ENCODE results near the gene USP31. TPM values are rescaled to one million over a fixed set of nuclear protein-coding genes. Genes with fewer than 3 reads are reported as not detected.

USP31 gene
- total RNA-seq, 1 experiment from 2014 or later: 16.1 TPM

- no peak overlapping the region for H2BK5ac ChIP-seq (ENCODE audit: insufficient read length, low read length)
- Mint-ChIP-seq H3K4me3 (no peak overlapping the region), H3K4me1 (peaks cover 2 to 5% of the 10 kb centered on the region in 2 experiments; a peak in 2 of 4 replicates), H3K36me3 (ENCODE audit: insufficient read depth in 1 of 3, low read depth in 3 of 3) (no peaks in the 10 kb centered on the region), H3K9me3 (peaks cover 0 to 3% of the 10 kb centered on the region in 2 experiments; a peak in 1 of 5 replicates), H3K27me3 (ENCODE audit: low read depth) (peaks cover 5% of the 10 kb centered on the region; the same call in 1 of the 2 replicates), H3K27ac (no peak overlapping the region; a peak in 1 of 7 replicates)
- no peaks in the 10 kb centered on the region for H3K9me3 ChIP-seq (ENCODE audit: control insufficient read depth, low read depth, low read length)
- H3K14ac ChIP-seq (ENCODE audit: insufficient read depth, low read length): no peak overlapping the region
- no peak overlapping the region for H3K4ac ChIP-seq (ENCODE audit: low read depth, low read length)
- H3T11ph ChIP-seq (ENCODE audit: low read length): no peak overlapping the region
- H3K27ac ChIP-seq (ENCODE audit: insufficient read length, low read depth, low read length): no peak overlapping the region
- DNase-seq: no peak
- H3K23ac ChIP-seq (ENCODE audit: insufficient read length, low read depth, low read length): no peak overlapping the region
- no peak overlapping the region for H4K5ac ChIP-seq (ENCODE audit: insufficient read length, low read depth, low read length)
- H2BK12ac ChIP-seq (ENCODE audit: insufficient read length, low read depth, low read length): no peak overlapping the region
- H4K91ac ChIP-seq (ENCODE audit: insufficient read length, low read depth, low read length): no peak overlapping the region
- H3K4me1 ChIP-seq (ENCODE audit: insufficient read depth, low read length): no peaks in the 10 kb centered on the region
- WGBS (ENCODE audit: extremely low coverage, insufficient read length, low lambda C conversion rate): no CpG with 5 or more reads among the region's 3 CpGs
- no peak overlapping the region for H2BK15ac ChIP-seq (ENCODE audit: low read depth, low read length)
- no peak overlapping the region for H3K18ac ChIP-seq (ENCODE audit: insufficient read length, low read depth, low read length)
- no peak overlapping the region for H2BK20ac ChIP-seq (ENCODE audit: low read depth, low read length, poor library complexity, severe bottlenecking)
- no peak overlapping the region for H3K56ac ChIP-seq (ENCODE audit: insufficient read length, low read depth, low read length)
- H2AK5ac ChIP-seq (ENCODE audit: insufficient read length, low read length): no peak overlapping the region
- H3K9ac ChIP-seq (ENCODE audit: extremely low read depth, insufficient read length, low read length): no peak overlapping the region
- no peak overlapping the region for H2AFZ ChIP-seq (ENCODE audit: low read length)
- H3K79me2 ChIP-seq (ENCODE audit: insufficient read depth, low read length): no peaks in the 10 kb centered on the region
- no peaks in the 10 kb centered on the region for H3K79me1 ChIP-seq (ENCODE audit: insufficient read depth, low read depth, low read length, poor library complexity, severe bottlenecking)
- TF ChIP-seq, protein P1, sequence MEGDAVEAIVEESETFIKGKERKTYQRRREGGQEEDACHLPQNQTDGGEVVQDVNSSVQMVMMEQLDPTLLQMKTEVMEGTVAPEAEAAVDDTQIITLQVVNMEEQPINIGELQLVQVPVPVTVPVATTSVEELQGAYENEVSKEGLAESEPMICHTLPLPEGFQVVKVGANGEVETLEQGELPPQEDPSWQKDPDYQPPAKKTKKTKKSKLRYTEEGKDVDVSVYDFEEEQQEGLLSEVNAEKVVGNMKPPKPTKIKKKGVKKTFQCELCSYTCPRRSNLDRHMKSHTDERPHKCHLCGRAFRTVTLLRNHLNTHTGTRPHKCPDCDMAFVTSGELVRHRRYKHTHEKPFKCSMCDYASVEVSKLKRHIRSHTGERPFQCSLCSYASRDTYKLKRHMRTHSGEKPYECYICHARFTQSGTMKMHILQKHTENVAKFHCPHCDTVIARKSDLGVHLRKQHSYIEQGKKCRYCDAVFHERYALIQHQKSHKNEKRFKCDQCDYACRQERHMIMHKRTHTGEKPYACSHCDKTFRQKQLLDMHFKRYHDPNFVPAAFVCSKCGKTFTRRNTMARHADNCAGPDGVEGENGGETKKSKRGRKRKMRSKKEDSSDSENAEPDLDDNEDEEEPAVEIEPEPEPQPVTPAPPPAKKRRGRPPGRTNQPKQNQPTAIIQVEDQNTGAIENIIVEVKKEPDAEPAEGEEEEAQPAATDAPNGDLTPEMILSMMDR (conservative IDR thresholded peaks at IDR 0.05): no peak
- H4K20me1 ChIP-seq (ENCODE audit: control insufficient read depth, insufficient read depth, insufficient read length): no peaks in the 10 kb centered on the region
- no peak overlapping the region for H3K4me2 ChIP-seq (ENCODE audit: insufficient read depth, insufficient read length, low read length)
- no peak overlapping the region for H2BK120ac ChIP-seq (ENCODE audit: low read depth, low read length, poor library complexity, severe bottlenecking)
- H4K8ac ChIP-seq (replicated peaks; ENCODE audit: insufficient read length, low read depth, low read length): no peak overlapping the region
- no peaks in the 10 kb centered on the region for H3K27me3 ChIP-seq (ENCODE audit: insufficient read depth, low read length)
- no peaks in the 10 kb centered on the region for H3K23me2 ChIP-seq (ENCODE audit: insufficient read length, low read depth, low read length, poor library complexity, severe bottlenecking)
Observed at GRCh38 chr16:23020084-23020483, 129.2 kb downstream of the USP31 start.

Measured in H9 (cell line).